Measurements from ENCODE around the gene TDRD12.

The TDRD12 gene

GRCh38 chr19:32876919-32877285, 157.3 kb downstream of the TDRD12 start (continued):
- TF ChIP-seq, protein P1, sequence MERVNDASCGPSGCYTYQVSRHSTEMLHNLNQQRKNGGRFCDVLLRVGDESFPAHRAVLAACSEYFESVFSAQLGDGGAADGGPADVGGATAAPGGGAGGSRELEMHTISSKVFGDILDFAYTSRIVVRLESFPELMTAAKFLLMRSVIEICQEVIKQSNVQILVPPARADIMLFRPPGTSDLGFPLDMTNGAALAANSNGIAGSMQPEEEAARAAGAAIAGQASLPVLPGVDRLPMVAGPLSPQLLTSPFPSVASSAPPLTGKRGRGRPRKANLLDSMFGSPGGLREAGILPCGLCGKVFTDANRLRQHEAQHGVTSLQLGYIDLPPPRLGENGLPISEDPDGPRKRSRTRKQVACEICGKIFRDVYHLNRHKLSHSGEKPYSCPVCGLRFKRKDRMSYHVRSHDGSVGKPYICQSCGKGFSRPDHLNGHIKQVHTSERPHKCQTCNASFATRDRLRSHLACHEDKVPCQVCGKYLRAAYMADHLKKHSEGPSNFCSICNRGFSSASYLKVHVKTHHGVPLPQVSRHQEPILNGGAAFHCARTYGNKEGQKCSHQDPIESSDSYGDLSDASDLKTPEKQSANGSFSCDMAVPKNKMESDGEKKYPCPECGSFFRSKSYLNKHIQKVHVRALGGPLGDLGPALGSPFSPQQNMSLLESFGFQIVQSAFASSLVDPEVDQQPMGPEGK (tag by site-specific recombination; IDR thresholded peaks at IDR 0.05), result no peak
- TF ChIP-seq BCL11A (tag by site-specific recombination; IDR thresholded peaks at IDR 0.05; ENCODE audit: low read depth), result no peak
- TF ChIP-seq, protein P2, sequence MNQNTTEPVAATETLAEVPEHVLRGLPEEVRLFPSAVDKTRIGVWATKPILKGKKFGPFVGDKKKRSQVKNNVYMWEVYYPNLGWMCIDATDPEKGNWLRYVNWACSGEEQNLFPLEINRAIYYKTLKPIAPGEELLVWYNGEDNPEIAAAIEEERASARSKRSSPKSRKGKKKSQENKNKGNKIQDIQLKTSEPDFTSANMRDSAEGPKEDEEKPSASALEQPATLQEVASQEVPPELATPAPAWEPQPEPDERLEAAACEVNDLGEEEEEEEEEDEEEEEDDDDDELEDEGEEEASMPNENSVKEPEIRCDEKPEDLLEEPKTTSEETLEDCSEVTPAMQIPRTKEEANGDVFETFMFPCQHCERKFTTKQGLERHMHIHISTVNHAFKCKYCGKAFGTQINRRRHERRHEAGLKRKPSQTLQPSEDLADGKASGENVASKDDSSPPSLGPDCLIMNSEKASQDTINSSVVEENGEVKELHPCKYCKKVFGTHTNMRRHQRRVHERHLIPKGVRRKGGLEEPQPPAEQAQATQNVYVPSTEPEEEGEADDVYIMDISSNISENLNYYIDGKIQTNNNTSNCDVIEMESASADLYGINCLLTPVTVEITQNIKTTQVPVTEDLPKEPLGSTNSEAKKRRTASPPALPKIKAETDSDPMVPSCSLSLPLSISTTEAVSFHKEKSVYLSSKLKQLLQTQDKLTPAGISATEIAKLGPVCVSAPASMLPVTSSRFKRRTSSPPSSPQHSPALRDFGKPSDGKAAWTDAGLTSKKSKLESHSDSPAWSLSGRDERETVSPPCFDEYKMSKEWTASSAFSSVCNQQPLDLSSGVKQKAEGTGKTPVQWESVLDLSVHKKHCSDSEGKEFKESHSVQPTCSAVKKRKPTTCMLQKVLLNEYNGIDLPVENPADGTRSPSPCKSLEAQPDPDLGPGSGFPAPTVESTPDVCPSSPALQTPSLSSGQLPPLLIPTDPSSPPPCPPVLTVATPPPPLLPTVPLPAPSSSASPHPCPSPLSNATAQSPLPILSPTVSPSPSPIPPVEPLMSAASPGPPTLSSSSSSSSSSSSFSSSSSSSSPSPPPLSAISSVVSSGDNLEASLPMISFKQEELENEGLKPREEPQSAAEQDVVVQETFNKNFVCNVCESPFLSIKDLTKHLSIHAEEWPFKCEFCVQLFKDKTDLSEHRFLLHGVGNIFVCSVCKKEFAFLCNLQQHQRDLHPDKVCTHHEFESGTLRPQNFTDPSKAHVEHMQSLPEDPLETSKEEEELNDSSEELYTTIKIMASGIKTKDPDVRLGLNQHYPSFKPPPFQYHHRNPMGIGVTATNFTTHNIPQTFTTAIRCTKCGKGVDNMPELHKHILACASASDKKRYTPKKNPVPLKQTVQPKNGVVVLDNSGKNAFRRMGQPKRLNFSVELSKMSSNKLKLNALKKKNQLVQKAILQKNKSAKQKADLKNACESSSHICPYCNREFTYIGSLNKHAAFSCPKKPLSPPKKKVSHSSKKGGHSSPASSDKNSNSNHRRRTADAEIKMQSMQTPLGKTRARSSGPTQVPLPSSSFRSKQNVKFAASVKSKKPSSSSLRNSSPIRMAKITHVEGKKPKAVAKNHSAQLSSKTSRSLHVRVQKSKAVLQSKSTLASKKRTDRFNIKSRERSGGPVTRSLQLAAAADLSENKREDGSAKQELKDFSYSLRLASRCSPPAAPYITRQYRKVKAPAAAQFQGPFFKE (tag by site-specific recombination; IDR thresholded peaks at IDR 0.05; ENCODE audit: borderline replicate concordance), result no peak
- TF ChIP-seq, protein P3, sequence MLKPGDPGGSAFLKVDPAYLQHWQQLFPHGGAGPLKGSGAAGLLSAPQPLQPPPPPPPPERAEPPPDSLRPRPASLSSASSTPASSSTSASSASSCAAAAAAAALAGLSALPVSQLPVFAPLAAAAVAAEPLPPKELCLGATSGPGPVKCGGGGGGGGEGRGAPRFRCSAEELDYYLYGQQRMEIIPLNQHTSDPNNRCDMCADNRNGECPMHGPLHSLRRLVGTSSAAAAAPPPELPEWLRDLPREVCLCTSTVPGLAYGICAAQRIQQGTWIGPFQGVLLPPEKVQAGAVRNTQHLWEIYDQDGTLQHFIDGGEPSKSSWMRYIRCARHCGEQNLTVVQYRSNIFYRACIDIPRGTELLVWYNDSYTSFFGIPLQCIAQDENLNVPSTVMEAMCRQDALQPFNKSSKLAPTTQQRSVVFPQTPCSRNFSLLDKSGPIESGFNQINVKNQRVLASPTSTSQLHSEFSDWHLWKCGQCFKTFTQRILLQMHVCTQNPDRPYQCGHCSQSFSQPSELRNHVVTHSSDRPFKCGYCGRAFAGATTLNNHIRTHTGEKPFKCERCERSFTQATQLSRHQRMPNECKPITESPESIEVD (tag by site-specific recombination; IDR thresholded peaks at IDR 0.05), result no peak; the same call in 1 of the 2 replicates
- TF ChIP-seq ZNF10 (tag by site-specific recombination; IDR thresholded peaks at IDR 0.05), result peak; percentile 20; the same call in 1 of the 2 replicates
- no peak for TF ChIP-seq ZXDB (tag by site-specific recombination; IDR thresholded peaks at IDR 0.05)
- no peak for TF ChIP-seq ZFP41 (tag by site-specific recombination; IDR thresholded peaks at IDR 0.05; ENCODE audit: borderline replicate concordance)
- peak; percentile 99 for TF ChIP-seq ZIC2 (tag by site-specific recombination; IDR thresholded peaks at IDR 0.05)
- TF ChIP-seq ZNF24 (tag by site-specific recombination; IDR thresholded peaks at IDR 0.05), result 0 out of 2 replicates have a peak, but pooled peaks have one; percentile 34
- no peak for TF ChIP-seq ZFP69B (tag by site-specific recombination; IDR thresholded peaks at IDR 0.05)
- no peak for TF ChIP-seq ZNF148 (tag by site-specific recombination; IDR thresholded peaks at IDR 0.05; ENCODE audit: borderline replicate concordance)
- peak; percentile 72 for TF ChIP-seq ZEB2 (tag by site-specific recombination; IDR thresholded peaks at IDR 0.05)
- TF ChIP-seq ZNF146 (tag by site-specific recombination; IDR thresholded peaks at IDR 0.05), result no peak
- TF ChIP-seq ZNF473 (tag by site-specific recombination; IDR thresholded peaks at IDR 0.05), result no peak
- TF ChIP-seq BCL11B (tag by site-specific recombination; IDR thresholded peaks at IDR 0.05; ENCODE audit: low read depth), result no peak
- peak; percentile 90 for TF ChIP-seq SP7 (tag by site-specific recombination; IDR thresholded peaks at IDR 0.05)
- no peak for TF ChIP-seq SETDB1 (IDR thresholded peaks at IDR 0.05; ENCODE audit: insufficient read length, low read length)
- TF ChIP-seq ZNF26 (tag by site-specific recombination; IDR thresholded peaks at IDR 0.05), result no peak
- peak; percentile 34; the same call in 1 of the 2 replicates for TF ChIP-seq ZNF692 (tag by site-specific recombination; IDR thresholded peaks at IDR 0.05)
- TF ChIP-seq OSR2 (tag by site-specific recombination; IDR thresholded peaks at IDR 0.05), result peak; percentile 82; the same call in 1 of the 2 replicates
- TF ChIP-seq ZFP3 (tag by site-specific recombination; IDR thresholded peaks at IDR 0.05; ENCODE audit: low read depth), result no peak
- TF ChIP-seq ZNF664 (tag by site-specific recombination; IDR thresholded peaks at IDR 0.05), result no peak
- TF ChIP-seq ZNF311 (tag by site-specific recombination; IDR thresholded peaks at IDR 0.05; ENCODE audit: borderline replicate concordance), result no peak
- TF ChIP-seq ZNF585B (tag by site-specific recombination; IDR thresholded peaks at IDR 0.05), result no peak
- TF ChIP-seq REPIN1 (tag by site-specific recombination; IDR thresholded peaks at IDR 0.05; ENCODE audit: low read depth), result no peak
- peak; percentile 81 for TF ChIP-seq SCRT1 (tag by site-specific recombination; IDR thresholded peaks at IDR 0.05; ENCODE audit: borderline replicate concordance)
